NCI-H2081 treated with DMSO at 0.1 percent for 48 hours (cell line): ENCODE results near the gene SBK3.
"Not testable (repeated sequence)": the region's sequence is repeated elsewhere in the genome, so short reads cannot be mapped to it uniquely, and the experiment has no call there.

Source experiments
- DNase-seq: peaks from one replicate; lab custom pipeline; 2025; lab: John Stamatoyannopoulos, UW

Gene SBK3, protein sequence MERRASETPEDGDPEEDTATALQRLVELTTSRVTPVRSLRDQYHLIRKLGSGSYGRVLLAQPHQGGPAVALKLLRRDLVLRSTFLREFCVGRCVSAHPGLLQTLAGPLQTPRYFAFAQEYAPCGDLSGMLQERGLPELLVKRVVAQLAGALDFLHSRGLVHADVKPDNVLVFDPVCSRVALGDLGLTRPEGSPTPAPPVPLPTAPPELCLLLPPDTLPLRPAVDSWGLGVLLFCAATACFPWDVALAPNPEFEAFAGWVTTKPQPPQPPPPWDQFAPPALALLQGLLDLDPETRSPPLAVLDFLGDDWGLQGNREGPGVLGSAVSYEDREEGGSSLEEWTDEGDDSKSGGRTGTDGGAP

DNA sequence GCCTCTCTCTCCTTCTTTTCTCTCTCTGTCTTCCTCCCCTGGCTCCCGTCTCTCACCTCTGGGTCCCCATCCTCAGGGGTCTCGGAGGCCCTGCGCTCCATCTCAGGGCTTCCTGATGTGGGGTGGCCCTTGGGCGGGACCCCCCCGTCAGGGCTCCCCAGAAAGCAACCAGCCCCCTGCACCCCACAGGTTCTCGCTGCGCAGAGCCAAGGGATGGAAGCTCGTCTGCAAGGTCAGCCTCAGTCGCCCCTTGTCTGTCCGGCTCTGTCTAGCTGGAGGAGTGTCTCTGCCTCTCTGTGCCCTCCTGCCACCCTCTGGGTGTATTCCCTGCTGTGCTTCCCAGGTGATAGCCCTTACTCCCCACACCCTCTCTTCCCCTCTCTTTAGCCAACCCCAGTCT, at the start of gene SBK3:
SBK3 (minus strand) TSS at position 101 of the 400 bp plus-strand sequence; CDS start at position 101, 0 bp downstream.
- DNase-seq, result no peak

DNA sequence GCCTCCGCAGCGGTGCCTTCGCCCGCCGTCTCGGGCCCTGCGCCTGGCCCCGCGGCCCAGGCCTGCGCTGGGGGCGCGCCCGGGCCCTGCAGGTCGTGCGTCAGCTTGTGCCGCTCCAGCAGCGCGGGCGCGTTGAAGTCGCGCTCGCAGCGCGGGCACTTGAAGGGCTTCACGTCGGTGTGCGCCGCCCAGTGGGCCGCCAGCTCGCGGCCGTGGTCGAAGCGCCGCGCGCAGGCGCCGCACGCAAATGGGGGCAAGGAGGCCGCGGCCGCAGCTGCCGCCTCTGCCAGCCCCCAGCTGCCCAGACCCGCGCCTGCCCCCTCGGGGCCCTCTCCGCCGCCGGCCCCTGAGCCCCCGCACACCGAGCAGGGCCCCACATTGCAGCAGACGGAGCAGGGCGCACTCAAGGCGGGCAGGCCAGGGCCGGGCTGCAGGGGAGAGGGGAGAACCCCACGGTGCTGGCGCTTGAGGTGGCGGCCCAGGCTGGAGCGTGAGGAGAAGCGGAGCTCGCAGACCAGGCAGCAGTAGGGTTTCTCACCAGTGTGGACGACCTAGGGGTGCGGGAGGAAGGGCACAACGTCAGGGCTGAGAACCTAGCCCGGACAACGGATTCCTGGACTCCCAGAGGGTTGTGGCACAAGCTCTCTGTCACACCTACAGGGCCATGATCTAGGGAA, 47.9 kb upstream of the SBK3 start:
- no peak for DNase-seq

DNA sequence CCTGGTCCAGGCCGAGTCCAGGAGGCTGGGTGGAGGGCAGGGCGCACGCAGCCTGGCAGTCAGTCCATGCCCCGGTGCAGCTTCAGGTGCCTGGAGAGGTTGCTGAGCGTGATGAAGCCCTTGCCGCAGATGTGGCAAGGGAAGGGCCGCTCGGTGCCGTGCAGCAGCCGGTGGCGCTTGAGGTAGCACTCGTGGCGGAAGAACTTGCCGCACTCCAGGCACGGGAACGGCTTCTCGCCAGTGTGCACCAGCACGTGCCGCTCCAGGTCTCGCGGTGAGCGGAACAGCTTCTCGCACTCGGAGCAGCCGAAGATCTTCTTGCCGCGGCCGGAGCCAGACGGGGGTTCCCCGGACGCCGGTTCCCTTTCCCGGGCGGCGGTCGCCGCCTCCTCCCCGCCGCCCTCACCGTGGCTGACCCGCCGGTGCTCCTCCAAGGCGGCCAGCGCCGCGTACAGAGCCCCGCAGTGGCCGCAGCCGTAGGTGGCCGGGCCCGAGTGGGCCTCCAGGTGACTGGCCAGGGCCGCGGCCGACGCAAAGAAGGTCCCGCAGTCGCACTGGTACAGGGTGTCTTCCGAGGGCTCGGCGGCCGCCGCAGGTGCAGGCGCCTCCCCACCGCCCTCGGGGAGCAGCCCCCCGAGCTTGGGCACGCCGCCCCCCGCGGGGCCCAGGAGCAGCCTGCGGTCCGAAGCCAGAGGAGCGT, 47.2 kb upstream of the SBK3 start:
- no peak for DNase-seq

DNA sequence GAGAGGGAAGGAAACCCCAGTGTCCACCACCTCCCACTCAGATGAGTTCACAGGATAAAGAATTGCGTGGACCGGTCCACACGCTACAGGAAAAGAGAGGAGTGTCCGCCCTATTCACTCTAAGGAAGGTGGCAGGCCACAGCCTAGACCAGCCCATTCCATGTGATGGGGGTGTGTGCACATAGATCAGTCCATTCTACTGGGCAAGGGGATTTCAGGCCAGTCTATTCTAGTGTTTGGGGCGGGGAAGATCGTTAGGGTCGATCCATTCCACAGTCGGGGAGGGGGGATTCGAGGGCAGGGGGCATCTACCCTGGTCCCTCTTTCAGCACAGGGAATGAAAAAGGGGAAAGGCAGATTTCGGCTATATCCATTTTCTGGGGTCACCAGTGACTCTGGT, 46.2 kb upstream of the SBK3 start:
- no peak for DNase-seq

DNA sequence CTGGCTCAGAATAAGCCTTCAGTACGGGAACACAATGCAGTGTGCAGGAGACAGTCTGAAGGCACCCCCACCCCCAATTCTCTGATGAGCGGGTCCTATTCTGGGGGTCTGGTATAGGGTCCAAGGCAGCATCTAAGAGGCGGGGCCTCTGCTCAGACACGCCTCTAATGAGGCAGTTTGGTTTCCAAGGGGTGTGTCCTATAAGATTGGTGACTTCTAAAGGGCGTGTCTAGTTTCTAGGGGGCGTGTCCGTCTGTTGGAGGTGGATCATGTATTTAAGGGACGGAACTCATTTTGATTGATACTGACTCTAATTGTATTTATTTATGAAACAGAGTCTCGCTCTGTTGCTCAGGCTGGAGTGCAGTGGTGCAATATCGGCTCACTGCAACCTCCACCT, 45.3 kb upstream of the SBK3 start:
- no peak for DNase-seq

DNA sequence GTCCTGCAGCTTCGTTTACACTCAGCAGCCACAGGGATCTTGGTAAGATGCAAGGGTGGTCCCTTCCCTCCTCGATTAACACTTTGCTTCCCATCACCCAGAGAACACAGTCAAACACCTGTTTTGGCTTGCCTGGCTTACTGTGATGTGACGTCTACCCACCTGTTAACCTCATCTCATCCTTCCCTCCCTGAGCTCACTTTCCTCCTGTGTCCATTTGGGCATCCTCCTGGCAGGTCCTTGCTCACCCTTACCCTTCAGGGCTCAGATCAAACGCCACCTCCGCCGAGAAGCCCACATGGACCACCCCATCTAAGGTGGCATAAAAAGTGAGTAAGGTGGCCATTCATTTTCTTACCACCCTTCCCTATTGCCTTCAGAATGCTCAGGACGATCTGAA, 44.8 kb upstream of the SBK3 start:
- DNase-seq, result no peak

DNA sequence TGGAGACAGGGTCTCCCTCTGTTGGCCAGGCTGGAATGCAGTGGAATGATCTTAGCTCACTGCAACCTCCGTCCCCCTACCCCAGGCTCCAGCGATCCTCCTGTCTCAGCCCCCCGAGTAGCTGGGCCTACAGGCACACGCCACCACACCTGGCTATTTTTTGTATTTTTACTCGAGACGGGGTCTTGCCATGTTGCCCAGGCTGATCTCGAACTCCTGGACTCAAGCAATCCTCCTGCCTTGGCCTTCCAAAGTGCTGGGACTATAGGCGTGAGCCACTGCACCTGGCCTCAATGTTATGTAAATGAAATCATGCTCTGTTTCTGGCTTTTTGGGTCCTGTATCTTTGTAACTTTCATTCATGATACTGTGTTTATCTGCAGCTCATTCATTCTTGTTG, 43.4 kb upstream of the SBK3 start:
- DNase-seq, result no peak

DNA sequence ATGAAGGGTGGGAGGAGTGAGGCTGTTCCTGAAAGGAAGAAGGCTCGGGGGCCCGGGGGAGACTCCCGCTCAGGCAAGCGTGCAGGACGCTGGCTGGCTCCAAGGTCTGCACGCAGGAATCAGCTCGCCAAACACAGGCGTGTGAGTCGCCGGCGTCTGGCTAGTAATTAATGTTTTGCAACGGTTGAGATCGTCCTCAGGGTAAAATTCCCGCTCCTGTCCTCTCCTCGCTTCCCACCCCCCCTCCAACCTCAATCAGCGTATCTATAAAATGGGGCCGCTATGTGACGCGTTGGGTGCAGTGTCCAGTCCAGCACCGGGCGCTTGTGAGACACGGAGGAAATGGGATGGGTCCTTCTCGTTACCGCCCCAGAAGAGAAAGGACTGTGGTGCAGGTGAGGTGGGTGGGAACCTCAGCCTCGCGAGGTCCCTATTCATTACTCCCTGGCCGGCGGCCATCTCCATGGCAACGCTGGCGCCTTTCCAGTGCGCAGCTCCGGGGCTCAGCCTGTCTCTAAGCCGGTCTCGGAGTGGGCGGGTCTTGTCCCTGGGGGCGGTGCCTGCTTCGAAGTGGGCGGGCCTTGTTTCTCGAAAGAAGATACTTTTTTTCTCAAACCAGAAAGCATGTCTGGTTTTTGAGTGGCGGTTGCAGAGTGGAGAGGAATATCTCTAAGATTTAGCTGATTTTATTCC, 41.8 kb upstream of the SBK3 start:
- DNase-seq, result peak; percentile 90

DNA sequence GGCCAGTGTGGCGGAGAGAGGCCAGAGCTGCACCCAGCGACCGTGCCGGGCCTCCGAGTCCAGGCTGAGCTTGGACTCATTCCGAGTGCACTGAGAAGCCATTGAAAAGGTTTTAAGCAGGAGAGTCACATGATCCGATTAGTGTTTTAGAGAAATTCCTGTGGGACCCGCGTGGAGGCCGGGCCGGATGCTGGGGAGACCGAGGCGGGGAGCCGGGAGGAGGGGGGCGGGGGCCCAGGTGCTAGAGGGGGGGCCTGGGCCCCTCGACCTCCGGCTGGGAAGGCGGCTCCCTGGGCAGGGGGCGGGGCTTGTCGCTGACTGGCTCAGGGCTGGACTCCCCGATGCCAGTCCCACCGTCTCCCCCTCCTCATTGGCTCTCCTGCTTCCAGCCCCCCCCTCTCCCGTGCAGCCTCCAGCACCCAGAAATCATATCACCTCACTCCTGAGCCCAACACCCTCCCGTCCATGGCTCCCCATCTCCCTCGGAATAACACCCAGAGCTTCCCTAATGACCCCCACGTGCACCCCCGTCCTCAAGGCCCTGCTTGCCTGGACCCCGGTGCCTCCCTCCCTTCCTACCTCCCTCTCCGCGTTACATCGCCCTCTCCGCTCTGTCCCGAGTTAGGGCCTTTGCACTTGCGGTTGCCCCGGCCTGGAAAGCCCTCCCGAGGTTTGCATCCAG, 40.5 kb upstream of the SBK3 start:
- DNase-seq, result no peak

DNA sequence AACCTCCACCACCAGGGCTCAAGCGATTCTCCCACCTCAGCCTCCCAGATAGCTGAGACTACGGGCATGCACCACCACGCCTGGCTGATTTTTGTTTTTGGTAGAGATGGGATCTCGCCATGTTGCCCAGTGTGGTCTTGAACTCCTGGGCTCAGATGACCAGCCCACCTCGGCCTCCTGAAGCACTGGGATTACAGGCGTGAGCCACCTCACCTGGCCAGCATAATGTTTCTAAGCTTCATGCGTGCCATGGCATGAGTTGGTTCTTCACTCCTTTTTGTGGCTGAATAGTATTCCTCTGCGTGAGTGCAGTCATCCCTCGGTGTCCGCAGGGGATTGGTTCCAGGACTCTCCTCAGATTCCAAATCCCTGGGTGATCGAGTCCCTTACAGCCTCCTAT, 39.5 kb upstream of the SBK3 start:
- DNase-seq, result no peak

DNA sequence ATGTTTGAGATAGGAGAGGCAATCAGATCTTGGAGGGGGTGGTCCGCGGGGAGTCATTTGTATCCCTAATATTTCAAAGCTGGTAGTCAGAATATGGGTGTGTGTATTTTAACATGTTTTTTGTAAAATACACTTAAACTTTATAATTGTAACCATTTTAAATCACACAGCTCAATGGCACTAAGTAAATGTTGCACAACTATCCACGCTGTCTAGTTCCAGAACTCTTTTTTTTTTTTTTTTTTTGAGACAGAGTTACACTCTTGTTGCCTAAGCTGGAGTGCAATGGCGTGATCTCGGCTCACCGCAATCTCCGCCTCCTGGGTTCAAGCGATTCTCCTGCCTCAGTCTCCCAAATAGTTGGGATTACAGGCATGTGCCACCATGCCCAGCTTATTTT, 38.6 kb upstream of the SBK3 start:
- not testable (repeated sequence) for DNase-seq

DNA sequence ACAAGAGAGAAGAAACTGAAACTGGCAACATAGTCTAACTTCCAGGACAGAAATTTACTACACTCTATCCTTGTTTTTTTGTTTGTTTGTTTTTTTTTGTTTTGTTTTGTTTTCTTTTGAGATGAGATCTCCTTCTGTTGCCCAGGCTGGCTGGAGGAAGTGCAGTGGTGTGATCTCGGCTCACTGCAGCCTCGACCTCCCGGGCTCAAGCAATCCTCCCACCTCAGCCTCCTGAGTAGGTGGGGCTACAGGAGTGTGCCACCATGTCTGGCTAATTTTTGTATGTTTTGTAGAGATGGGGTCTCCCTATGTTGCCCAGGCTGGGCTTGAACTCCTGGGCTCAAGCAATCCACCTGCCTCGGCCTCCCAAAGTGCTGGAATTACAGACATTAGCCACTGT, 36.9 kb upstream of the SBK3 start:
- DNase-seq, result not testable (repeated sequence)

DNA sequence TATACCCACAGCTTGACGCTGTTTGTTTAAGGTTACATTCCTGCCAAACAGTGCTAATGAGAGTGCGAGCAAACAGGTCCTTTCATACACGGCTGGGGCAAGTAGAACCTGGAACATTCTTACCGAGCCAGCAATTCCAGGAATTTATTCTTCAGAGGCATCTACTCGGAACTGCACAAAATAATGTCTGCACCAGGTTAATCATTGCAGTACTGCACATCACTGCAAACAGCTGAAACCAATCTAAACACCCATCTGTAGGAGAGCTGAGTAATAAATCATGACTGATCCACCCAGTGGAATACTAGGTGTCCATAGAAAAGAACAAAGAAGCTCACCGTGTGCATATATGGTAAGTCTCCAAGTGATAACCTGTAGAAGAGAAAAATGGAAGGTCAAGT, 36.5 kb upstream of the SBK3 start:
- no peak for DNase-seq

DNA sequence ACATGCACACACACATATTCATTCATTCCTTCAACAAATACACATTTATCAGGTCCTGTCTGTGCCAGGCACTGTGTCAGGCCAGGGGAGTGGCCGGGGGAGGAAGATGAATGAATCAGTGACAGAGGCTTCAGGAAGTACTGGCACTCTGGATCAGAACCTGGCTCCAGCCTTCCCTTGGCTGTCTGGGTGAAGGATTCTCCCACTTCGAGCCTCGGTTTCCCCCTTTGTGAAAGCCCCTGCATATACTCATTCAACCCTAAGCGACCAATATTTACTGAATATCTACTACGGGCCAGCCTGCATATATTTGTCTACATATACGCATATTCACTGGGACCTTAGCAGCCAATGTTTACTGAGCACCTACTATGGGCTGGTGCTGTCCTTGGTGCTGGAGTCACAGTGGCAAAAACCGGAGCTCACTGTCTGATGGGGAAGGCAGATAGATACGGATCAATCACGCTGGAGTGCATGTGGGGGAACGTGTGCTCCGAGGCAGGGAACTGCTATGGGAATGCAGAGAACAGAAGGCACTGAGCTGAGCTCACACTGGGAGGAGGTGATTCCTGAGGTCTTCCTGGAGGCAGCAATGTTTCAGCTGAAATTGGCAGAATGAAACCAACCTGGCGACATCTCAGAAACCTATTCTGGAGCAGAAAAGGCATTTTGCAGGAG, 35.9 kb upstream of the SBK3 start:
- no peak for DNase-seq

DNA sequence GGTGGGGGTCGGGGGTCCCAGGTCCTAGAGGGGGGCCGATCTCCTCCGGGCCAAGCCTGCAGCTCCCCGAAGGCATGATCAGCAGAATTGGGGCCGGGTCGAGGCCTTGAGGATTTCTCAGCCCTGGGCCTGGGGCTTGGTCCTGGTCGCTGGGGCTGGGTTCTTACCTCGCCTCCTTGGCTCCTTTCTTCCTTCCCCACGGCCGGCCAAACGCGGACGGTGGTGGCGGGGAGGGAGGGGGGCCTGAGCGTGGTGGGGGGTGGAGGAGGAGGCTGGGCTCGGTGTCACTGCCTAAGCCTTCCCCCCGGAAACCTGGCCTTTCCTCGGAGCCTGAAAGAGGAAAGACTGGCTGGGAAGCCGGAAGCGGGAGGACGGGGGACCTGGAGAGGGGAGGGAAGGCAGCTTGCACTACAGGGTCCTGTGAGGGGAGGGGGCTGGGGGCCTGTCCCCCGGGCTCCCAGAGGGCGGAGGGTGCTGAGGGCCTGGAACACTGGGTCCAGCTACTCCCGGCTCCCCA, 35.3 kb upstream of the SBK3 start, which contains the start of gene ZNF579:
ZNF579 (minus strand) TSS at position 221 of the 517 bp plus-strand sequence. CDS start 1,209 bp downstream, outside the sequence.
- DNase-seq, result peak; percentile 51

DNA sequence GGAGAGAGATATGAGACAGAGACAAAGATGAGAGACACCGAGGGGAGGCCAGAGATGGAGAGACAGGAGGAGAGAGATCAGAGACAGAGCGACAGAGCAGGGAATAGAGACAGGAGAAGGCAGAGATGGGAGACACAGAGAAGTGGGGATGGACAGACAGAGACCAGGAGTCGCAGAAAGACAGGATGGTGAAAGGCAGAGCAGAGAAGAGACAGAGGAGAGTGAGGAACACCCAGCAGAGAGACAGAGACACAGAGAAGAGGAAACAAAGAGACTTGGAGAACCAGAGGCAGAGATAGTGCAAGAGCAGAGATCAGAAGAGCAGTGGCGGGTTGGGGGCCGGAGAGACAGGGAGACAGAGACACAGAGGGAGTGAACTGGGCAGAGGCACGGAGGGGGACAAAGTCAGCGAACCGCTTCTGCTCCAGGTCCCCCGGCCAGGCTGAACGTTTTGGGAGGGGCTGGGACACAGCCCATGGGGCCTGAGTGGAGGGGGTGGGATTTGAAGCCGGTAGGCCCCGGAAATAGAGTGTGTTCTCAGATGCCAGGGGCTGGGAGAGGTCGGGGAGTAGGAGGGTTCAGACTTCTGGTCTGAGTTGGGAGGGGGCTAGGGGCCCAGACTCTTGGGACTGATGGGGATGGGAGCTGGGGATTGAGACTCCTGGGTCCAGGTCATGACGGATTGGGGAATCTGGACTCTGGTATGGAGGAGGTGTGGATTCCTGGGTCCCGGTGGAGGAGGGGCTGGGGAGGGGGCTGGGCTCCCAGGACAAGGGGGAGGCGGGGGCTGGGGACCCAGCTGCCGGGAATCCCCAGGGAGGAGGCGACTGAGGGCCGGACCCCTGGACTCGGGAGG, 34.7 kb upstream of the SBK3 start:
- DNase-seq, result no peak

DNA sequence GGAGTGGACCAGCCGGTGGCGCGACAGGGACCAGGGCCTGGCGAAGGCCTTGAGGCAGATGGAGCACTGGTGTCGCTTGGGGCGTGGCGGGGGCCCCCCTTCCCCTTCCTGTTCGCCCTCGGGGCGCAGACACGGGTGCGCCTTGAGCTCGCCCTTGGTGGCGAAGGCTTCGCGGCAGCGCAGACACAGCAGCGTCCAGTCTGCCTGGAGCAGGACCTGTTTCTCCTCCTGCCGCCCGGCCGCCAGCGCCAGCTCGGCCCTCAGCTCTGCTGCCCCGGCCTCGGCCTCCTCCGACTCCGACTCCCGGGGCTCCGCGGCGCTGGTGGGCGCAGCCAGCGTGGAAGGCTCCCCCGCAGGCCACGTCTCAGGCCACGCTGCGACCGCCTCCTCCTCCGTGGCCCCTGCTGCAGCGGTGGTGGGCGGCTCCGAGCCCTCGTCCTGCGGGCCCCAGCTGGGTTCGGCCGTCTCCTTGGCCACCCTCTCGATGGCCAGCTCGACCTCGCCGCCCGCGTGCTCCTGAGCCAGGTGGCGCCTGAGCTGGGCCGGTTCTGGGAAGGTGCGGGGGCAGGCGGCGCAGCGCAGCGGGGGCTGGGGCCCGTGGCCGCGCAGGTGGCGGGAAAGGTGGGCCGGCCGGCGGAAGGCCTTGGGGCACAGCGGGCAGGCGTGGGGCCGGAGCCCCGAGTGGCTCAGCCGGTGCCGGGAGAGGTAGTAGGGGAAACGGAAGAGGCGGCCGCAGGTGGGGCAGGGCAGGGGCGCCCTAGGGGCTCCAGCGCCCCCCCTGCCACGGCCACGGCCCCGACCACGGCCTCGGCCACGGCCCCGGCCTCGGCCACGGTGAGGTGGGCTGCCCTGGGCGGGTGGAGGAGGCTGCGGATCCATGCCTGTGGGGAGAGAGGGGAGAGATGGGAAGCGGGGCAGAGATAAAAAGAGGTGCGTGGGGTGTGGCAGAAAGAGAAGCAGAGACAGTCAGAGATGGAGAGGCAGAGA, 33.7 kb upstream of the SBK3 start:
- DNase-seq, result no peak

DNA sequence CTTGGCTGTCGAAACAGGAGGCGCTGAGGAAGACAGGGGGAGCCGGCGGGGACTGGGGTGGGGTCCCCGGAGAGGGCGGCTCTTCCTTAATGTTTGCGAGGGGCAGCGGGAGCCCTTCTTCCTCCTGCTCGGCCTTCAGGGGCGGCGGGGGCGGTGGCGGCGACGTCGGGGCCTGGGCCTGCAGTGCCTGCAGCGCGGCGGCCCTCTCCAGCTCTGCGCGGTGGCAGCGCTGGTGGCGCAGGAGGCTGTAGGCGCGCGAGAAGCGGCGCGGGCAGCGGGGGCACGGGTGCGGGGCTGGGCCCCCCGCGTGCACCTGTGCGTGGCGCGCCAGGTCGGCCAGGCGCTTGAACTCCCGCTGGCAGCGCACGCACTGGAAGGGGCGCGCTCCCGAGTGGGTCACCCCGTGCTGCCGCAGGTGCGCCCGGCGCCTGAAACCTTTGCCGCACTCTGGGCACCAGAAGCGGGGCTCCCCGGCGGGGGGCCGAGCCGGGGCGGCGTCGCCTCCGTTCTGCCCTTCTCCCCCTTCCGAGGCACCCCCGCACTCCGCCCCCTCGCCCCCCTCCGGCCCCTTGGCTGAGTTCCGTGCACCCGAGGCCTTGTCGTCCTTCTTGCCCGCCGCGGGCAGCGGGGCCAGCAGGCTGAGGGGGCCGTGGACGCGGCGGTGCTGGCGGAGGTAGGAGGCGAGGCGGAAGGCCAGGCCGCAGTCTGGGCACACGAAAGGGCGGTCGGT, 32.9 kb upstream of the SBK3 start:
- no peak for DNase-seq
